SJSA1 (cell line): Measurements from ENCODE around the gene SLC7A8. TPM values are rescaled to one million over a fixed set of nuclear protein-coding genes. Genes with fewer than 3 reads are reported as not detected.

Experiments used
- DNase-seq, 2 experiments: peaks; one replicate each; pipeline ENCODE4 v3.0.0-alpha.2; 2015 to 2020; ENCODE audit warnings: low spot score in 2 of 2, low read depth in 1 of 2
- H3K27ac ChIP-seq: fragments of 250-450 bp; sonication (Bioruptor Pico); 2 replicates; pipeline ENCODE4 v1.5.1; 2020; ENCODE audit warnings: mild to moderate bottlenecking, moderate library complexity
- H3K27me3 ChIP-seq: fragments of 250-450 bp; sonication (Bioruptor Pico); replicated peaks from 2 replicates; pipeline ENCODE4 v1.5.1; 2020; ENCODE audit warnings: mild to moderate bottlenecking, moderate library complexity
- H3K36me3 ChIP-seq: fragments of 250-450 bp; sonication (Bioruptor Pico); 2 replicates; pipeline ENCODE4 v1.5.1; 2020; ENCODE audit warnings: mild to moderate bottlenecking
- H3K4me1 ChIP-seq: fragments of 250-450 bp; sonication (Bioruptor Pico); replicated peaks from 2 replicates; pipeline ENCODE4 v1.6.1; 2021; ENCODE audit warnings: mild to moderate bottlenecking
- H3K4me3 ChIP-seq: fragments of 250-450 bp; sonication (Bioruptor Pico); 2 replicates; pipeline ENCODE4 v1.5.1; 2020; ENCODE audit warnings: mild to moderate bottlenecking
- H3K9me3 ChIP-seq: fragments of 250-450 bp; sonication (Bioruptor Pico); replicated peaks from 2 replicates; pipeline ENCODE4 v1.5.1; 2020; ENCODE audit warnings: mild to moderate bottlenecking
- total RNA-seq: library from RNA; depleted of rRNA; stranded (reverse); fragments of >200 nt; shearing (Covaris generic); gene quantifications from 2 replicates; pipeline ENCODE4 v1.2.3, GENCODE V29; 2014

Gene SLC7A8
- total RNA-seq, 1 experiment from 2014 or later, result 0.45 TPM

GRCh38 chr14:23143911-23144310, 39.5 kb downstream of the SLC7A8 start:
- DNase-seq, result no peak
- H3K4me1 ChIP-seq, result no peaks in the 10 kb centered on the region
- no peak overlapping the region for H3K27ac ChIP-seq
- no peaks in the 10 kb centered on the region for H3K36me3 ChIP-seq
- no peaks in the 10 kb centered on the region for H3K9me3 ChIP-seq
- H3K27me3 ChIP-seq, result no peaks in the 10 kb centered on the region
- H3K4me3 ChIP-seq, result no peak overlapping the region

- no peak for DNase-seq
- Histone ChIP-seq H3K4me3 (no peak overlapping the region), H3K36me3 (no peaks in the 10 kb centered on the region), H3K27ac (no peak overlapping the region), H3K9me3 (no peaks in the 10 kb centered on the region), H3K27me3 (no peaks in the 10 kb centered on the region), H3K4me1 (no peaks in the 10 kb centered on the region)
Observed at GRCh38 chr14:23142826-23143225, 40.6 kb downstream of the SLC7A8 start.

GRCh38 chr14:23141706-23142444, 41.6 kb downstream of the SLC7A8 start:
- H3K27me3 ChIP-seq, result no peaks in the 10 kb centered on the region
- H3K4me1 ChIP-seq, result no peaks in the 10 kb centered on the region
- DNase-seq, result no peak
- no peak overlapping the region for H3K27ac ChIP-seq
- no peak overlapping the region for H3K4me3 ChIP-seq
- H3K36me3 ChIP-seq, result no peaks in the 10 kb centered on the region
- no peaks in the 10 kb centered on the region for H3K9me3 ChIP-seq

- DNase-seq, result no peak
- Histone ChIP-seq H3K4me3 (no peak overlapping the region), H3K9me3 (no peaks in the 10 kb centered on the region), H3K36me3 (no peaks in the 10 kb centered on the region), H3K27ac (no peak overlapping the region), H3K27me3 (no peaks in the 10 kb centered on the region), H3K4me1 (no peaks in the 10 kb centered on the region)
Observed at GRCh38 chr14:23140371-23140770, 43.1 kb downstream of the SLC7A8 start.

- DNase-seq, result no peak
Observed at GRCh38 chr14:23139874-23140273, 43.6 kb downstream of the SLC7A8 start.

GRCh38 chr14:23137813-23138535, 45.5 kb downstream of the SLC7A8 start:
- Histone ChIP-seq H3K9me3 (no peaks in the 10 kb centered on the region), H3K4me1 (no peaks in the 10 kb centered on the region), H3K27ac (no peak overlapping the region), H3K4me3 (no peak overlapping the region), H3K27me3 (no peaks in the 10 kb centered on the region), H3K36me3 (no peaks in the 10 kb centered on the region)
- DNase-seq, result no peak

More at GRCh38 chr14:23139874-23140273, 43.6 kb downstream of the SLC7A8 start:
- Histone ChIP-seq H3K27ac (no peak overlapping the region), H3K4me3 (no peak overlapping the region), H3K36me3 (no peaks in the 10 kb centered on the region), H3K4me1 (no peaks in the 10 kb centered on the region), H3K27me3 (no peaks in the 10 kb centered on the region), H3K9me3 (no peaks in the 10 kb centered on the region)

GRCh38 chr14:23137192-23137812, 46.2 kb downstream of the SLC7A8 start:
- DNase-seq, result no peak
- Histone ChIP-seq H3K9me3 (no peaks in the 10 kb centered on the region), H3K27me3 (no peaks in the 10 kb centered on the region), H3K36me3 (no peaks in the 10 kb centered on the region), H3K27ac (no peak overlapping the region), H3K4me1 (no peaks in the 10 kb centered on the region), H3K4me3 (no peak overlapping the region)

GRCh38 chr14:23136566-23137133, 46.8 kb downstream of the SLC7A8 start:
- H3K27me3 ChIP-seq, result no peaks in the 10 kb centered on the region
- H3K4me1 ChIP-seq, result no peaks in the 10 kb centered on the region
- H3K36me3 ChIP-seq, result no peaks in the 10 kb centered on the region
- H3K9me3 ChIP-seq, result no peaks in the 10 kb centered on the region
- no peak overlapping the region for H3K27ac ChIP-seq
- H3K4me3 ChIP-seq, result no peak overlapping the region
- DNase-seq, result no peak

GRCh38 chr14:23132970-23133369, 50.5 kb downstream of the SLC7A8 start:
- H3K4me1 ChIP-seq, result no peaks in the 10 kb centered on the region
- no peak overlapping the region for H3K4me3 ChIP-seq
- H3K36me3 ChIP-seq, result no peaks in the 10 kb centered on the region
- H3K9me3 ChIP-seq, result no peaks in the 10 kb centered on the region
- DNase-seq, result no peak
- H3K27ac ChIP-seq, result no peak overlapping the region
- H3K27me3 ChIP-seq, result no peaks in the 10 kb centered on the region

GRCh38 chr14:23131482-23131881, 52.0 kb downstream of the SLC7A8 start:
- DNase-seq, result no peak
- H3K4me3 ChIP-seq, result no peak overlapping the region
- no peaks in the 10 kb centered on the region for H3K4me1 ChIP-seq
- no peak overlapping the region for H3K27ac ChIP-seq
- no peaks in the 10 kb centered on the region for H3K36me3 ChIP-seq
- no peaks in the 10 kb centered on the region for H3K27me3 ChIP-seq
- H3K9me3 ChIP-seq, result no peaks in the 10 kb centered on the region

GRCh38 chr14:23130871-23131270, 52.6 kb downstream of the SLC7A8 start:
- Histone ChIP-seq H3K4me3 (no peak overlapping the region), H3K27ac (no peak overlapping the region), H3K4me1 (no peaks in the 10 kb centered on the region), H3K9me3 (no peaks in the 10 kb centered on the region), H3K36me3 (no peaks in the 10 kb centered on the region), H3K27me3 (no peaks in the 10 kb centered on the region)
- DNase-seq, result no peak

- Histone ChIP-seq H3K4me3 (no peak overlapping the region), H3K9me3 (no peaks in the 10 kb centered on the region), H3K27me3 (no peaks in the 10 kb centered on the region), H3K27ac (no peak overlapping the region), H3K36me3 (no peaks in the 10 kb centered on the region), H3K4me1 (no peaks in the 10 kb centered on the region)
- no peak for DNase-seq
Observed at GRCh38 chr14:23129759-23130316, 53.6 kb downstream of the SLC7A8 start.

- no peaks in the 10 kb centered on the region for H3K27me3 ChIP-seq
- no peak overlapping the region for H3K27ac ChIP-seq
- no peaks in the 10 kb centered on the region for H3K9me3 ChIP-seq
- DNase-seq, result no peak
- H3K4me1 ChIP-seq, result no peaks in the 10 kb centered on the region
- H3K4me3 ChIP-seq, result no peak overlapping the region
- H3K36me3 ChIP-seq, result no peaks in the 10 kb centered on the region
Observed at GRCh38 chr14:23128969-23129758, 54.3 kb downstream of the SLC7A8 start.
